ENCODE measurements around the gene SERPINB5.

SERPINB5 gene

DNA sequence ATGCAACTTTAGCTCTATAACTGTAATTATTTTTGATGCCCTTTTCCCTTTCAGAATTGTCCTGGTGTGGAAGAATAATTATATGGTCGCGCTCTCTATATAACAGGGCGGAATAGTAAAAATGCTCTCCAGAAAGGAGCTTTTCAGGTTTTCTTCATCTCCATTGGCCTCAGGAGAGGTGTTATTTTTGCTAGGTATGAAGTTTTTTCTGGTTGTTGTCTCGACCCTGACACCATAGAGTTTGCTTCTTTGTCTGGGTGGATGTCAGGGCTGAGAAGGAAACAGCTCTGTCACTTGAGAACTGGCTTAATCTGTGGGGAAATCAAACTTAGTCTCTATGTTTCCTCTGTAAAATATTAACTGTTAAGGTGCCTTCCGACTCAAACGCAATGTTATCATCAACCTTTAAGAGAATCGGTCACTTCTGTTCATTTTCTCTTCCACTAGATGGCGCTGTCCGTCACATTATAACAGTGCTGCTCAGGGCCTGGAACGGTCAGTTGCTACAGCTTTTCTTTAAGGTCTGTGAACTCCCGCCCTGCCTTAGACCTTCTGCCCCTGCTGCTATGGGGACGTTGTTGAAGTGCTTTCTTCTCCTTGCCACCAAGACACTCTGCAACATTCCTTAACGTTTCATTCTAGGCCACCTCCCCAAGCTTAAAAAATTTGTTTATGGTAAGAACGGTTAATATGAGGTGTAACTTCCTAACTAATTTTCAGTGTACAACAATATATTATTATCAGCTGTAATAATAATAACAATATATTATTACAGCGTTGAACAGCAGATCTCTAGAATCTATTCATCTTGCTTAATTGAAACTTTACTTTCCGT is 41.6 kb downstream of the SERPINB5 start:
- in situ Hi-C loops (cut with MboI; ENCODE audit: low sequenced_read_pairs): loop anchor here (25.0 kb wide), 2 partner anchors 319 to 469 kb away; no protein-coding TSS in a partner anchor

DNA sequence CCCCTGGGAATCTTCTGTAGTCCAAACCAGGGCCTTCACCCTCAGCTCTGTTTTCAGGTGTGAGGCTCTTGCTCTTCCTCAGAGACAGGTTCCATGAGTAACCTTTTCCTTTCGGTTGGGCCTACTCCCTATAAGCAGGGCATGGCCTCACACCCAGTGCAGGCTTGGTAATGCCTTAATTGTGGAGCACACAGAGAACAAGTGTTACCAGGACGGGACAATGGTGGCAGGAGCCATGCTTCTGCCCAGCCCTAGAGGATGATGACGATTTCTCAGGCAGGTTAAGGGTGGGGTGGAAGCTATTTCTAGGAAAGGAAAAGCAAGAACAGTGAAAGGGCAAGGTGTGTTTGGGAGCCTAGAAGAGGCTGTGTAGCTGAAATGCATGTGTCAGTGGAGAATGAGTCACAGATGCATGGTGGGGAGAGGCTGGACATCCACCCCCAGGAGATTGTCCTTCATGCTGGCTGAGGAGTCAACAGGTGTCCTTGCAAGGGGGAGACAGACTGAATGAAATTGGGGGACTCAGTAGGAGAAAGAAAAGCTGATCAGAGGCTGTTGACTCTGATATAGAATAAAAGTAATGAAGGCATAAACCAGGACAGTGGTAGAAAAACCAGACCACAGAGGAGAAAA is 43.4 kb downstream of the SERPINB5 start:
- in situ Hi-C loops (cut with MboI; ENCODE audit: low sequenced_read_pairs): loop anchor here (25.0 kb wide), 2 partner anchors 317 to 467 kb away; no protein-coding TSS in a partner anchor

DNA sequence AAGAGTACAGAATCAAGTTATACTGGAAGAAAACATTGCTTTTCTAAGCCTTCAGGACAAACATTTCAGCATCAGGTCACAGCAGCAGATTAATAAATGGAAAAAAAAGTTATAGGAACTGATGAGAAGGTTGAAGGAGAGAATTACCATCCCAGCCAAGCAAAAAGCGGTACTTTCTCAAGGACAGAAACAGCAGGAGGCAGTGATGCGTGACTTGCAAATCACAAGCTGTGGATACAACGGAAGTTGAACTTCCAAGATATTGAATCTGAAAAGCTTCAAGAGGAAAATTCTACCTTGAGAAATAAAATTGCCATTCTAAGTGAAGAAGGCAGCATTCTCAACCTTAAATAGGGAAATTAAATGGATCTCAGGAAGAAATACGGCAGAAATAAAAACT is 46.9 kb downstream of the SERPINB5 start:
- in situ Hi-C loops (cut with MboI; ENCODE audit: low sequenced_read_pairs): loop anchor here (25.0 kb wide), 2 partner anchors 314 to 464 kb away; no protein-coding TSS in a partner anchor

GRCh38 chr18:63527251-63527650 is 50.5 kb downstream of the SERPINB5 start:
- in situ Hi-C loops (cut with MboI; ENCODE audit: low sequenced_read_pairs): no loop called here

- in situ Hi-C loops (cut with MboI; ENCODE audit: low sequenced_read_pairs): no loop called here
Measured at GRCh38 chr18:63528863-63529492, 52.2 kb downstream of the SERPINB5 start.

- in situ Hi-C loops (cut with MboI; ENCODE audit: low sequenced_read_pairs): no loop called here
Measured at GRCh38 chr18:63532471-63532870, 55.7 kb downstream of the SERPINB5 start.

DNA sequence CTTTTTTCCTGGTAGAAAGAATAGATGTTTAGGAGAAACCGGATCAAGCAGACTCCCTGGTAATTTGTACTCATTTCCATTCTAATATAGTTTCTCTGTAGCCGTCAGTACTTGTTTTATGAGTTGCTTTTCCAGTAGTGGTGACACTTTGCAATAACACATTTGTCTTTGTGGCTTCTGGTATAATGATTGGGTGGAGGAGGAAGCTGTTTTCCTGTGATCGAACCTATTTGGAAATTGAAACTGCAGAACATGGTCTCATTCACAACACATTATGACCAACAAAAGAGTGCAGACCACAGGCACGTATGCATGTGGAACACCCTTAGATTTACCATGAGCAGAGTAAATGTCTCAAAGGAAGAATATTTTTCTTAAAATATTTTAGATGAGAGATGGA is 57.9 kb downstream of the SERPINB5 start:
- in situ Hi-C loops (cut with MboI; ENCODE audit: low sequenced_read_pairs): no loop called here

DNA sequence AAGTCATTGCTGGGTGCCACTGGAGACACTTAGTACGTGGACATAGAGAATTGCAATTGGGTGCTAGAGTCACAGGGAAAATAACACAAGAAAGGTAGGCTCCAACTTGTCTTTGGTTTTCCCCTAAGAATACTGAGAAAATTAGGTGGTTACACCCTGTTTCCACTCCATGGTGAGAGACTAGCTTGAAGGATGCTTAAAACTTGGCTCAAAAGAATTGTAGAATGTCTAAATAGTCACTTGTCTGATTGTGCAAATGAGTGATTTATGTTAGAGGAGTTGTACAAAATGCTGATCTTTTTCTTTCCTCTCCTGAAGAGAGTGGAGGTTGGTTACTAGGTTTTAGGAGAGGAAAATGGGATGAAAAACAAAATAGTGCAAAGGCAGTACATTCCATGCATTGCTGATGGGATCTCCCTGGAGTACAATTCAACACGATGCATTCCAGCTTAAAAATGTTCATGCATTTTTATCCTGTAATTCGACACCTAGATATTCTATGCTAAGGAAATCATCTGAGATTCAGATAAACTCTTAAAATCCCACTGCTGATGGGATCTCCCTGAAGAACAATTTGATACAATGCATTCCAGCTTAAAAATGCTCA is 63.2 kb downstream of the SERPINB5 start:
- in situ Hi-C loops (cut with MboI; ENCODE audit: low sequenced_read_pairs): no loop called here

DNA sequence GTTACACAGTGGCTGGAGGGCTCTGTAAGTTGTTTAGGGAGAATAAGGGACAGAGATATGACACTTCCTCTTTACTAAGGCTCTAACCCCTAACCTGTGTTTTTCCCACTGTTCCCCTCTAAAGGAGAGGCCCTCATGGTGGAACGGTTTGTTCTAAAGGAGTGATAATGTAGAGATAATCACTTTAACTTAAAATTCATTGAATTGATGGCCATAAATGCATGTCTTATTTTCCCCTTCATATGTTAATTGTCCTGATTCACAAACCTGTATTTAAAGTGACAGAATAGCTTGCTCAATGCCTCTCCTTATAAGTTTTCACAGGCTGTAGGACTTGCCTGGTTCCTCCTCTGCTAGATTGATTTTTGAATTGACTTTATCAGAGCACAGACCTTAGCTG is 65.3 kb downstream of the SERPINB5 start, which contains the start of gene SERPINB12:
Gene SERPINB12, plus strand, starts transcription at position 301 of the 400 bp plus-strand sequence. CDS start 13,791 bp downstream, outside the sequence.
- in situ Hi-C loops (cut with MboI; ENCODE audit: low sequenced_read_pairs): no loop called here

- in situ Hi-C loops (cut with MboI; ENCODE audit: low sequenced_read_pairs): no loop called here
Measured at GRCh38 chr18:63544017-63544416, 67.3 kb downstream of the SERPINB5 start.

DNA sequence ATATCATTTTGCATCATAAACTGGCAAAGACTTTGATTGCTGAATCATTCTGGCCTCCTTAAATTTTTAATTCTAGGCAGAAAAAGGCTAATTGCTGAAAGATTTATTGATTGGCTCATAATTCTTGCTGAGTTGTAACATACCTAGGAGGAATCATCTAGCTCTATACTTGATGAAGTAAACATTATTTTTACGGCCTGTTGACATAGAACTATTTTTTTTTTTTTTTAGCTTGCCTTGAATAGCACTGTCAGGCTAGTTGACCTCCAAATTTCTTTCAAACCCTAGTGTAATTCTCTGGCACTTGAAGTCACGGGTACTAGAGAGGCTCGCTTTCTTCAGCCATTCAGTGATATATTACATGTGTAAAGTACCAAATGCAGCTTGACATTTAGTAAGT is 68.2 kb downstream of the SERPINB5 start:
- in situ Hi-C loops (cut with MboI; ENCODE audit: low sequenced_read_pairs): no loop called here

DNA sequence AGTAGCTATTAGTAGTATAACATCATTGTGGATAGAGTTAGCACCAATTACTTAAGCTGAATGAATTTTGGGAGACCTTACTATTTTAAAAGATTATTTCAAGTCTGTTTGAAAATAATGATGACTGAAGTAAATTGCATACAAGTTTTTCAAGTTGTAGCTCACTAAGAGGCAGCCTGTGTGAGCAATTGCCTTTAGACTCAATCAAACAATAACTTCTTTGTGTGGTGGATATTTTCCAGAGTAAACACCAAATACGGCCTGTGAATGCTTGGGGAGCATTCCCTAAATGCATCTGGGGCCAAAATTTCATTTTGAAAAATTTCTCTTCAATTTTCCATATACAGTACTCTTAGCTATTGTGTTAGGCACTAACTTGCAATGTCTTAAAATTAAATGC is 73.3 kb downstream of the SERPINB5 start:
- in situ Hi-C loops (cut with MboI; ENCODE audit: low sequenced_read_pairs): no loop called here

DNA sequence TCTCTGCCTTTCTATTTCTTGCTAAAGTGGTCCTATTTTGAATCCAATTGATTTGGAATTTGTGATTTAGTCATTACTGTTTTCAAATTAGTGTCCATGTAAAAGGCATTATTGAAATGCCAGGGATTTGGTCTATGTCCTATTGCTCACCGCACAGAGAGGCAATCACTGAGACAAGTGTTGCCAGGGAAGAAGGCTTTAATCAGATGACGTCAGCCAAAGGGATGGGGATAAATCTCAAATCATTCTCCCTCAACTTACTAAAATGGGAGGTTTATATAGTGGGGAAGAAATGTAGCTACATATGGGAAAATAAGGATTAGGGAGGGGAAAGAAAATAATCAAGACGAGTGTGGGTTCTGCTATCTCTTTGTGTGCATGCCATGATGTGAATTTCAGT is 75.0 kb downstream of the SERPINB5 start:
- in situ Hi-C loops (cut with MboI; ENCODE audit: low sequenced_read_pairs): no loop called here

GRCh38 chr18:63552581-63552980 is 75.8 kb downstream of the SERPINB5 start:
- in situ Hi-C loops (cut with MboI; ENCODE audit: low sequenced_read_pairs): no loop called here

DNA sequence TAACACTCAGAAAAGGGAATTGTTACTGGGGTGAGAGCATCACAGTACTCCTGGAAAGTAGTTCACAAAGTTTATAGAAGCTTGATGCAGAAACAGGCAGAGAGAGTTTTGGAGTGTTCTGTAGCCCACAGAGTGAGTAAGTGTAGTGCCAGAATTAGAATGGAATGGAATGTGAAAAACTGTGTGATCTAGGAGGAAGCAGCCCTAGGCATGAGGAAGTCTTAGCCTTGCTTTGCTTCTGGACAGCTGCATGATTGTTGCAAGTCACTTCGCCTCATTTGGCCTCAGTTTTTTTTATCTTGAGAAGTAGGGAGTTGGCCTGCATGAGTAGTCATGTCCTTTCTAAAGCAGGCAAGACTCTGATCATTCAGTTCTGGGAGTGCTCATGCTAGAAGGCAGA is 76.3 kb downstream of the SERPINB5 start:
- in situ Hi-C loops (cut with MboI; ENCODE audit: low sequenced_read_pairs): no loop called here
